OCI-LY3 (cell line): ENCODE results near the gene UNC5B.
A peak's percentile ranks its signal among the peaks of the same experiment; 100 is the strongest.

ENCODE experiments used
- H2AFZ ChIP-seq: fragments of 200-600, 300-600 bp; shearing (Covaris generic); 2 replicates; pipeline ENCODE4 v1.6.0; 2014; ENCODE audit warnings: antibody characterized with exemption, low read depth, low read length
- H3K27ac ChIP-seq: fragments of 200-600, 300-600 bp; sonication (generic); 2 replicates; pipeline ENCODE4 v1.5.1; 2014; ENCODE audit warnings: mild to moderate bottlenecking, low read length, moderate library complexity, mixed read lengths
- H3K27me3 ChIP-seq: fragments of 200-600, 300-600 bp; sonication (generic); 2 replicates; pipeline ENCODE4 v1.6.1; 2014; ENCODE audit warnings: low read depth, low read length, mixed read lengths
- H3K36me3 ChIP-seq: fragments of 200-600, 300-600 bp; sonication (generic); replicated peaks from 2 replicates; pipeline ENCODE3; 2014; ENCODE audit warnings: low read depth, low read length, mixed read lengths
- H3K4me1 ChIP-seq: fragments of 300-600, 200-600 bp; sonication (generic); 2 replicates; pipeline ENCODE4 v1.6.1; 2014; ENCODE audit warnings: low read length, mixed read lengths
- H3K4me2 ChIP-seq: fragments of 200-600, 300-600 bp; sonication (generic); 2 replicates; pipeline ENCODE4 v1.6.1; 2014; ENCODE audit warnings: low read length, mixed read lengths
- H3K4me3 ChIP-seq: fragments of 300-600, 200-600 bp; sonication (generic); 2 replicates; pipeline ENCODE4 v1.5.1; 2014; ENCODE audit warnings: antibody characterized with exemption, mild to moderate bottlenecking, low read length, moderate library complexity
- H3K79me2 ChIP-seq: fragments of 300-600, 200-600 bp; shearing (Covaris generic); 2 replicates; pipeline ENCODE4 v1.6.1; 2014; ENCODE audit warnings: mild to moderate bottlenecking, low read length, mixed read lengths
- H3K9ac ChIP-seq: fragments of 300-600, 200-600 bp; shearing (Covaris generic); 2 replicates; pipeline ENCODE4 v1.6.0; 2014; ENCODE audit warnings: mild to moderate bottlenecking, low read length, moderate library complexity
- H3K9me3 ChIP-seq: fragments of 200-600, 300-600 bp; shearing (Covaris generic); 2 replicates; pipeline ENCODE4 v1.6.1; 2014; ENCODE audit warnings: low read length, mixed read lengths; ENCODE audit not compliant: insufficient read depth
- H4K20me1 ChIP-seq: fragments of 200-600, 300-600 bp; sonication (generic); 2 replicates; pipeline ENCODE4 v1.6.1; 2016; ENCODE audit warnings: low read length, mixed read lengths; ENCODE audit not compliant: insufficient read depth
- CTCF ChIP-seq: fragments of 200-600, 300-600 bp; sonication (generic); IDR thresholded peaks from 2 replicates; pipeline ENCODE4 v1.5.1; 2014; ENCODE audit warnings: antibody characterized with exemption, low read length, low read depth
- EZH2phosphoT487 ChIP-seq: fragments of 200-600 bp; shearing (Covaris generic); IDR thresholded peaks from 2 replicates; pipeline ENCODE4 v1.6.1; 2018; ENCODE audit warnings: antibody characterized with exemption, mixed run types, low read depth

Gene UNC5B

GRCh38 chr10:71209731-71210541 is 2.4 kb upstream of the UNC5B start:
- TF ChIP-seq EZH2phosphoT487, result no peak
- TF ChIP-seq CTCF, result no peak
- Histone ChIP-seq H3K27ac (no peak overlapping the region), H3K9ac (no peak overlapping the region), H3K36me3 (no peaks in the 10 kb centered on the region), H3K79me2 (no peaks in the 10 kb centered on the region), H3K27me3 (peaks cover 27% of the 10 kb centered on the region), H3K4me3 (no peak overlapping the region), H3K9me3 (no peaks in the 10 kb centered on the region), H4K20me1 (no peaks in the 10 kb centered on the region), H2AFZ (no peak overlapping the region), H3K4me1 (no peaks in the 10 kb centered on the region), H3K4me2 (no peak overlapping the region)

GRCh38 chr10:71210542-71210871 is 1.9 kb upstream of the UNC5B start:
- Histone ChIP-seq H3K4me3 (no peak overlapping the region), H3K9me3 (no peaks in the 10 kb centered on the region), H3K4me2 (no peak overlapping the region), H3K27ac (no peak overlapping the region), H3K4me1 (no peaks in the 10 kb centered on the region), H3K27me3 (peaks cover 25% of the 10 kb centered on the region), H2AFZ (no peak overlapping the region), H3K9ac (no peak overlapping the region), H3K36me3 (no peaks in the 10 kb centered on the region), H3K79me2 (no peaks in the 10 kb centered on the region), H4K20me1 (no peaks in the 10 kb centered on the region)
- TF ChIP-seq EZH2phosphoT487, result no peak
- no peak for TF ChIP-seq CTCF

GRCh38 chr10:71211053-71211452 is 1.3 kb upstream of the UNC5B start:
- Histone ChIP-seq H3K4me3 (no peak overlapping the region), H3K79me2 (no peaks in the 10 kb centered on the region), H3K36me3 (no peaks in the 10 kb centered on the region), H3K9me3 (no peaks in the 10 kb centered on the region), H3K9ac (no peak overlapping the region), H3K4me1 (no peaks in the 10 kb centered on the region), H2AFZ (no peak overlapping the region), H4K20me1 (no peaks in the 10 kb centered on the region), H3K27ac (no peak overlapping the region), H3K27me3 (peaks cover 25% of the 10 kb centered on the region), H3K4me2 (no peak overlapping the region)
- no peak for TF ChIP-seq EZH2phosphoT487
- TF ChIP-seq CTCF, result no peak

- H4K20me1 ChIP-seq, result no peaks in the 10 kb centered on the region
- peak overlapping the region; percentile 57 for H3K4me2 ChIP-seq
- no peak overlapping the region for H3K27ac ChIP-seq
- no peaks in the 10 kb centered on the region for H3K9me3 ChIP-seq
- H3K9ac ChIP-seq, result no peak overlapping the region
- no peak overlapping the region for H2AFZ ChIP-seq
- peaks cover 25% of the 10 kb centered on the region for H3K27me3 ChIP-seq
- H3K79me2 ChIP-seq, result no peaks in the 10 kb centered on the region
- no peaks in the 10 kb centered on the region for H3K36me3 ChIP-seq
- no peaks in the 10 kb centered on the region for H3K4me1 ChIP-seq
- H3K4me3 ChIP-seq, result peak overlapping the region; percentile 74
- TF ChIP-seq CTCF (no peak), EZH2phosphoT487 (no peak)
Observed at GRCh38 chr10:71211775-71212317, 524 bp upstream of the UNC5B start.
